IPS DF 6.9 (cell line): ENCODE data around the gene TNFRSF25.
"Not testable (repeated sequence)": the region's sequence is repeated elsewhere in the genome, so short reads cannot be mapped to it uniquely, and the experiment has no call there.

Experiments
- DNase-seq: peaks from one replicate; pipeline ENCODE4 v3.0.0-alpha.2; 2013; ENCODE audit warnings: low read depth, low spot score
- H3K27ac ChIP-seq: one replicate; pipeline ENCODE4 v1.5.1; 2013; ENCODE audit warnings: low read length, control low read depth
- H3K27me3 ChIP-seq: 2 replicates; pipeline ENCODE4 v1.6.1; 2013; ENCODE audit warnings: mild to moderate bottlenecking, low read length; ENCODE audit not compliant: control insufficient read depth, insufficient read depth
- H3K36me3 ChIP-seq: 2 replicates; pipeline ENCODE4 v1.6.1; 2013; ENCODE audit warnings: low read length; ENCODE audit not compliant: control insufficient read depth, insufficient read depth
- H3K4me1 ChIP-seq: 2 replicates; pipeline ENCODE4 v1.6.1; 2013; ENCODE audit warnings: low read length; ENCODE audit not compliant: control insufficient read depth, insufficient read depth
- H3K4me3 ChIP-seq: 2 replicates; pipeline ENCODE4 v1.5.1; 2013; ENCODE audit warnings: mild to moderate bottlenecking, low read length
- H3K9me3 ChIP-seq: 2 replicates; pipeline ENCODE4 v1.6.1; 2013; ENCODE audit warnings: low read length, inconsistent platforms; ENCODE audit not compliant: control insufficient read depth, insufficient read depth
- WGBS: extraction: QIAGEN DNeasy Blood & Tissue Kit; methylation state at CpG from one replicate; pipeline ENCODE4 v1.1.7; 2013; ENCODE audit warnings: mixed read lengths, missing lambda C conversion rate; ENCODE audit not compliant: insufficient read length, insufficient coverage; 5-methylcytosine and 5-hydroxymethylcytosine counted together

TNFRSF25 gene

DNA sequence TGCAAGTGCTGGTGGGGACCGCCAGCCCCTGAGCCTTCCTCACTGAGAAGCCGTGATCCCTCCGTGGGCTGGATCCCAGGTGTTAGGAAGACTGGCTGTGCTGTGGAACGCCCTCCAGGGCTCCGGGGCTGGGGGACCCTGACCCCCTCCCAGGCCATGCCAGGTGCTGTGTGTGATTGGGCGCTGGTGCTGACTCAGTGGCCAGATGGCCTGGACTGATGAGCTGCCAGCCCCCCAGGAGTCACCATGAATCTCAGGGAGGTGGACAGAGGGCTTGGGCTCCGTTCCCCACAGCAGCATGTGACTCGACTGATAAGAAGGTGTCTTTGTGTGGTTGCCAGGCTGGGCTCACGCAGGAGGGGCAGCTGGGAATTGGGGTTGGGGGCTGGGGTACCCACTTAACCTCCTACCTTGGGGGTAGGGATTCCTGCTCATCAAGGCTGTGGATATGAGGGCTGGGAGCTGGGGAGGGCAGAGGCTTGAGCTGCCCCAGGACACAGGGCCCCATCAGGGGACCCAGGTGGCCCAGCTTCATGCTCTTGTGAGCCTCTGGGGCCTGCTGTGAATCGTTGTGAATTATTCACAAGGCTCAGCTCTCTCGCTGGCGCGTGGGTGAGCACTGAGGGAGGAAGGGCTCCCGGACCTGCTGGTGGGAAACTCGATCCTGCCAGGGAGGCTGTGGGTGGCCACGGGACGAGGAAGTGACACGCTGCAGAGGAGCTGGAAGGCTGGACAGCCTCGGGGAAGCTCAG lies 36.1 kb downstream of the TNFRSF25 start:
- H3K4me1 ChIP-seq, H3K9me3 ChIP-seq, H3K27ac ChIP-seq, DNase-seq, H3K4me3 ChIP-seq, H3K36me3 ChIP-seq: not testable (repeated sequence)
- H3K27me3 ChIP-seq: peaks cover 15% of the 10 kb centered on the region
- no CpG with 5 or more reads among the region's 19 CpGs for WGBS

DNA sequence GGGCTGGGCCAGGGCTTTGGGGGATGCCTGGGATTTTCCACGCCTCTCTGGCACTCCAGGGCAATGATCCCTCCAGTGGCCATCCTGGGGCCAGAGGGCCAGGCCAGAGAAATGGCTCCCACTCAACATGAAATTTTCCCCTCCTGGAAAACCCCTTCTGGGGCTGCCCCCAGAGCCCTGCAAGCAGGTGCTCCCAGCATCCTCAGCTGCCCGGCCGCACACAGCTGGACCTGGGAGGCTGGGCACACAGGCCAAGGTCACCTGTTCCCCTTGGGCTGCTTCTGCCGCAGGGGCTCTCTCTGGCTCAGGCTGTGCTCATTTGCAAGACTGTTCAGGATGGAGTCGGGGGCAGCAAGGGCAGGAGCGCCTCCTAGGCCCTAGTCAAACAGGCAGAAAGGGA lies 37.5 kb downstream of the TNFRSF25 start:
- not testable (repeated sequence) for H3K4me3 ChIP-seq, H3K36me3 ChIP-seq, H3K4me1 ChIP-seq, DNase-seq, H3K27ac ChIP-seq, H3K9me3 ChIP-seq
- H3K27me3 ChIP-seq: peaks cover 27% of the 10 kb centered on the region
- WGBS: no CpG with 5 or more reads among the region's 6 CpGs

GRCh38 chr1:6427441-6428390 lies 38.3 kb downstream of the TNFRSF25 start:
- H3K27me3 ChIP-seq: peaks cover 31% of the 10 kb centered on the region
- H3K4me1 ChIP-seq: peaks cover 12% of the 10 kb centered on the region; the same call in 1 of the 2 replicates
- no peak overlapping the region for H3K27ac ChIP-seq
- H3K9me3 ChIP-seq: no peaks in the 10 kb centered on the region
- H3K4me3 ChIP-seq: no peak overlapping the region
- no peaks in the 10 kb centered on the region; the same call in 1 of the 2 replicates for H3K36me3 ChIP-seq
- DNase-seq: no peak
- no CpG with 5 or more reads among the region's 26 CpGs for WGBS

- H3K4me1 ChIP-seq: peaks cover 12% of the 10 kb centered on the region; the same call in 1 of the 2 replicates
- H3K27me3 ChIP-seq: peaks cover 31% of the 10 kb centered on the region
- H3K27ac ChIP-seq: no peak overlapping the region
- H3K9me3 ChIP-seq: no peaks in the 10 kb centered on the region
- WGBS: no CpG with 5 or more reads among the region's 10 CpGs
- no peak for DNase-seq
- H3K36me3 ChIP-seq: no peaks in the 10 kb centered on the region; the same call in 1 of the 2 replicates
- no peak overlapping the region for H3K4me3 ChIP-seq
Measured at GRCh38 chr1:6426972-6427350, 39.0 kb downstream of the TNFRSF25 start.

DNA sequence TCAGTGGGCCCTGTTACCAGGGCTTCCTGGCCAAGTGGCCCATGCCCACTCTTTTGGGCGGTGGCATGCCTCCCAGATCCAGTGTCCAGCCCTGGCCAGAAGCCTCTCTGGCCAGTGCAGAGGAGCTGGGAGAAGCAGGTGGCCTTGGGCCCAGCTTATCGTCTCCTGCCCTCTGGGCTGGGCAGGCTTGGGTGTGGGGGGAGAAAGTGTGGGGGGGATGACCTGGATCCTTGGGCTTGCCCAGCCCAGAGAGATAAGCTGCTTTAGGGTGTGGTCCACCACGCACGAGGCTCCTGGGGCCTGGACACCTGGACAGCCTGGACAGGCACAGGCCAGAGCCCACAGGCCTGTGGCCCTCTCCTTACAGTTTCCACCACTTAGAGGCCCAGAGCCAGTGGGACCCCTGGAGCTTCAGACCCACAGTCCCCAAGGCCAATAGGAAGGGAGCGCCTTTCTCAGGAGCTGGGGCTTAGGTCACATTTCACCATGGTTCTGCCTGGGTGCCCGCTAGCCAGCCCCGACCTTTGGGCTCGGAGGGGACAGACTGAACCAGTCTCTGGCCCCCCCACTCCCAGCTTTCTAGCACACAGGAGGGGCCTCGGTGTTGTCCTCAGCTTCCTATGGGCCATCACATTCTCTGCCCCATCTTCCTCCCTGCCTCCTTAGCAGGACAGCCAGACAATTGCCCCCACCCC lies 39.5 kb downstream of the TNFRSF25 start:
- no CpG with 5 or more reads among the region's 9 CpGs for WGBS
- DNase-seq: no peak
- no peak overlapping the region for H3K27ac ChIP-seq
- peaks cover 36% of the 10 kb centered on the region for H3K27me3 ChIP-seq
- H3K36me3 ChIP-seq: no peaks in the 10 kb centered on the region; the same call in 1 of the 2 replicates
- H3K9me3 ChIP-seq: no peaks in the 10 kb centered on the region
- H3K4me3 ChIP-seq: no peak overlapping the region
- H3K4me1 ChIP-seq: peaks cover 12% of the 10 kb centered on the region; the same call in 1 of the 2 replicates

GRCh38 chr1:6425658-6426057 lies 40.3 kb downstream of the TNFRSF25 start:
- no peak overlapping the region for H3K4me3 ChIP-seq
- no peaks in the 10 kb centered on the region for H3K9me3 ChIP-seq
- H3K27ac ChIP-seq: no peak overlapping the region
- DNase-seq: no peak
- peaks cover 13% of the 10 kb centered on the region; the same call in 1 of the 2 replicates for H3K4me1 ChIP-seq
- no peaks in the 10 kb centered on the region; the same call in 1 of the 2 replicates for H3K36me3 ChIP-seq
- no CpG with 5 or more reads among the region's 6 CpGs for WGBS
- peaks cover 44% of the 10 kb centered on the region for H3K27me3 ChIP-seq

GRCh38 chr1:6424619-6425593 lies 41.1 kb downstream of the TNFRSF25 start, which contains the start of gene ESPN:
Gene ESPN (plus strand): TSS chr1:6424776. CDS start chr1:6424956, 180 bp downstream.
- Histone ChIP-seq H3K4me1 (peaks cover 13% of the 10 kb centered on the region), H3K36me3 (no peaks in the 10 kb centered on the region; the same call in 1 of the 2 replicates), H3K27me3 (peaks cover 51% of the 10 kb centered on the region), H3K4me3 (peak within 1 kb of the TSS; percentile 38; the same call in 1 of the 2 replicates), H3K9me3 (no peaks in the 10 kb centered on the region), H3K27ac (no peak within 1 kb of the TSS)
- WGBS: no CpG with 5 or more reads among the region's 99 CpGs
- no peak for DNase-seq

GRCh38 chr1:6424000-6424565 lies 41.9 kb downstream of the TNFRSF25 start:
- peaks cover 11% of the 10 kb centered on the region for H3K4me1 ChIP-seq
- H3K36me3 ChIP-seq: no peaks in the 10 kb centered on the region; the same call in 1 of the 2 replicates
- no peaks in the 10 kb centered on the region for H3K9me3 ChIP-seq
- H3K27ac ChIP-seq: no peak overlapping the region
- no peak overlapping the region for H3K4me3 ChIP-seq
- no peak for DNase-seq
- H3K27me3 ChIP-seq: peaks cover 54% of the 10 kb centered on the region
- WGBS: no CpG with 5 or more reads among the region's 35 CpGs

DNA sequence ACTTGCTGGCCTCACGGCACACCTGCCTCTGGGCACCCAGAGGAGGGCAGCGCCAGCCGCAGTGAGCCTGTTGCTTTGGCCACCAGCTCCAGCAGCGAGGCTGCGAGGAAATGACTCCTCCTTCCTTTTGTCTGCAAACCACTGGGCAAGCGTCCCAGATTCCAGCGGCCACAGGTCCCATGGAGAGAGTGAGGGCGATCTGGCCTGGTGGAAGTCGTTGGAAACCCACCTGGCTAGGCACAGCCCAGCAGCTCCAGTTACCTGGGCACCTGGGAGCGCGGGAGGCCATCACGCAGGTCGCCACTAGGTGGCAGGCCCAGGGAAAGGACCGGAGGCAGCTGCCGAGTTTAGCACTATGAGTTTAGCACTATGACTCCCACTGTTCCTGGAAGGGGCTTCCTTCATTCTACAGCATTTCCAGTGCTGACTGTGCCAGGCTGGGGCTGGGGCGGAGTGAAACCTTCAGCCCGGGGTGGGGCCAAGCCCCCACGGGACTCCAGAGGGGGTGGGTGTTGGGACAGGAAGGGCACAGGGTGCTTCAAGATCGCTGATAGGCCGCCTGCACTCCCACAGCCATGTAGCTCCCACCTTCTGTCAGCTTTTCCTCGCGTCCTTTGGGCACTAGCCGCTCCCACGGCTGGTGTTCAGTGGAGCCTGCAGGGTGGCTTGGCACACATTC lies 42.5 kb downstream of the TNFRSF25 start:
- H3K36me3 ChIP-seq: no peaks in the 10 kb centered on the region; the same call in 1 of the 2 replicates
- no CpG with 5 or more reads among the region's 24 CpGs for WGBS
- no peaks in the 10 kb centered on the region for H3K9me3 ChIP-seq
- H3K4me1 ChIP-seq: peaks cover 15% of the 10 kb centered on the region
- no peak for DNase-seq
- no peak overlapping the region for H3K4me3 ChIP-seq
- H3K27me3 ChIP-seq: peaks cover 60% of the 10 kb centered on the region
- no peak overlapping the region for H3K27ac ChIP-seq
